H1 (cell line): Measurements from ENCODE around the gene HSFX4.

Source experiments
- BACH1 ChIP-seq: IDR thresholded peaks from 2 replicates; pipeline ENCODE4 v1.6.1; 2012; ENCODE audit warnings: low read length, improper control_type of control experiment
- CBX5 ChIP-seq: fragments of 300-800, 300-1000 bp; sonication (generic); IDR thresholded peaks from 2 replicates; pipeline ENCODE4 v1.7.1; 2016; ENCODE audit warnings: antibody characterized with exemption, low read length, low read depth
- CTBP2 ChIP-seq: IDR thresholded peaks from 2 replicates; pipeline ENCODE4 v1.7.0; 2011; ENCODE audit warnings: borderline replicate concordance, mild to moderate bottlenecking, moderate library complexity, mixed read lengths, low read length; ENCODE audit not compliant: insufficient read depth, insufficient read length
- NRF1 ChIP-seq: IDR thresholded peaks from 2 replicates; pipeline ENCODE4 v1.6.1; 2011; ENCODE audit warnings: mild to moderate bottlenecking, low read depth, low read length, improper control_type of control experiment
- RAD21 ChIP-seq, 2 experiments: IDR thresholded peaks in 1 of 2; conservative IDR thresholded peaks in 1 of 2; 2 replicates each; pipeline ENCODE4 v1.6.1; 2011; ENCODE audit warnings: low read depth in 2 of 2, low read length in 2 of 2, improper control_type of control experiment in 1 of 2, inconsistent platforms in 1 of 2, mild to moderate bottlenecking in 1 of 2, moderate library complexity in 1 of 2
- RFX5 ChIP-seq: IDR thresholded peaks from 2 replicates; pipeline ENCODE4 v1.6.1; 2011; ENCODE audit warnings: low read depth, low read length, improper control_type of control experiment, borderline replicate concordance
- TAF1 ChIP-seq: IDR thresholded peaks from 2 replicates; pipeline ENCODE4 v1.6.1; 2011; ENCODE audit warnings: mild to moderate bottlenecking, low read depth, low read length
- TEAD4 ChIP-seq: IDR thresholded peaks from 2 replicates; pipeline ENCODE4 v1.6.1; 2012; ENCODE audit warnings: low read depth, low read length, inconsistent platforms, mixed read lengths
- TF ChIP-seq, protein P1 (sequence below), 3 experiments: IDR thresholded peaks; 1 replicate in 2 of 3; 2 replicates in 1 of 3; pipeline versions ENCODE4 v1.5.1 to v1.6.1; 2011; ENCODE audit warnings: low read length in 3 of 3, mild to moderate bottlenecking in 3 of 3, inconsistent platforms in 2 of 3, low read depth in 1 of 3, moderate library complexity in 1 of 3; ENCODE audit not compliant: insufficient read depth in 1 of 3; ENCODE audit errors: control extremely low read depth in 1 of 3
- TF ChIP-seq, protein P2 (sequence below): IDR thresholded peaks from 2 replicates; pipeline ENCODE4 v1.6.1; 2011; ENCODE audit warnings: low read length, improper control_type of control experiment
- TF ChIP-seq, protein P3 (sequence below): fragments of 300-600 bp; sonication (generic); IDR thresholded peaks from 2 replicates; pipeline ENCODE4 v1.7.1; 2012; ENCODE audit warnings: low read length, moderate library complexity, mild to moderate bottlenecking, inconsistent platforms; ENCODE audit not compliant: insufficient replicate concordance

DNA sequence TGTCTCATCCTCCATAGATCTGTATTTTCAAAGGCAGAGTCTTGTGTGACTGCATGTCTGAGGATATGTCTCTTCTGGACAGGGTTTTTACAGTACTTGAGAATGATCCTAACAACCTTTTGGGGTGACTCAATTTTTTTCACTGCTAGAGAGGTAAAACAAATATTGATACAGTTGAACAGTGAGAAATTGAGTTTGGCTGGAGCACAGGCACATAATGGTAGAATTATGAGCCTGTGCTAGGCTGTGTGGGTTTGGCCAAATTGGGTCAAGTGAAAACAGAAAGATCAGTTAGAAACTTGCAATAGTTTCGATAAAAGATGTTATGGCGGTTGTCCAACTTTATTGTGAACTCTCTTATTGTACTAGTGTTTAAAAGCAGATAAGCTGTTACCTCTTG lies 32.2 kb downstream of the HSFX4 start:
- TF ChIP-seq, protein P1, sequence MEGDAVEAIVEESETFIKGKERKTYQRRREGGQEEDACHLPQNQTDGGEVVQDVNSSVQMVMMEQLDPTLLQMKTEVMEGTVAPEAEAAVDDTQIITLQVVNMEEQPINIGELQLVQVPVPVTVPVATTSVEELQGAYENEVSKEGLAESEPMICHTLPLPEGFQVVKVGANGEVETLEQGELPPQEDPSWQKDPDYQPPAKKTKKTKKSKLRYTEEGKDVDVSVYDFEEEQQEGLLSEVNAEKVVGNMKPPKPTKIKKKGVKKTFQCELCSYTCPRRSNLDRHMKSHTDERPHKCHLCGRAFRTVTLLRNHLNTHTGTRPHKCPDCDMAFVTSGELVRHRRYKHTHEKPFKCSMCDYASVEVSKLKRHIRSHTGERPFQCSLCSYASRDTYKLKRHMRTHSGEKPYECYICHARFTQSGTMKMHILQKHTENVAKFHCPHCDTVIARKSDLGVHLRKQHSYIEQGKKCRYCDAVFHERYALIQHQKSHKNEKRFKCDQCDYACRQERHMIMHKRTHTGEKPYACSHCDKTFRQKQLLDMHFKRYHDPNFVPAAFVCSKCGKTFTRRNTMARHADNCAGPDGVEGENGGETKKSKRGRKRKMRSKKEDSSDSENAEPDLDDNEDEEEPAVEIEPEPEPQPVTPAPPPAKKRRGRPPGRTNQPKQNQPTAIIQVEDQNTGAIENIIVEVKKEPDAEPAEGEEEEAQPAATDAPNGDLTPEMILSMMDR (IDR thresholded peaks at IDR 0.05; ENCODE audit: control extremely low read depth in 1 of 3, insufficient read depth in 1 of 3, low read depth in 1 of 3, low read length in 3 of 3), result no peak
- TF ChIP-seq RAD21 (IDR thresholded peaks at IDR 0.05 in 1 of 2, conservative IDR thresholded peaks at IDR 0.05 in 1 of 2; ENCODE audit: low read depth in 2 of 2, low read length in 2 of 2) (no peak), RFX5 (no peak), NRF1 (no peak), CBX5 (no peak), BACH1 (no peak), TAF1 (no peak), CTBP2 (no peak), TEAD4 (no peak)
- TF ChIP-seq, protein P2, sequence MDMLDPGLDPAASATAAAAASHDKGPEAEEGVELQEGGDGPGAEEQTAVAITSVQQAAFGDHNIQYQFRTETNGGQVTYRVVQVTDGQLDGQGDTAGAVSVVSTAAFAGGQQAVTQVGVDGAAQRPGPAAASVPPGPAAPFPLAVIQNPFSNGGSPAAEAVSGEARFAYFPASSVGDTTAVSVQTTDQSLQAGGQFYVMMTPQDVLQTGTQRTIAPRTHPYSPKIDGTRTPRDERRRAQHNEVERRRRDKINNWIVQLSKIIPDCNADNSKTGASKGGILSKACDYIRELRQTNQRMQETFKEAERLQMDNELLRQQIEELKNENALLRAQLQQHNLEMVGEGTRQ, result no peak
- TF ChIP-seq, protein P3, sequence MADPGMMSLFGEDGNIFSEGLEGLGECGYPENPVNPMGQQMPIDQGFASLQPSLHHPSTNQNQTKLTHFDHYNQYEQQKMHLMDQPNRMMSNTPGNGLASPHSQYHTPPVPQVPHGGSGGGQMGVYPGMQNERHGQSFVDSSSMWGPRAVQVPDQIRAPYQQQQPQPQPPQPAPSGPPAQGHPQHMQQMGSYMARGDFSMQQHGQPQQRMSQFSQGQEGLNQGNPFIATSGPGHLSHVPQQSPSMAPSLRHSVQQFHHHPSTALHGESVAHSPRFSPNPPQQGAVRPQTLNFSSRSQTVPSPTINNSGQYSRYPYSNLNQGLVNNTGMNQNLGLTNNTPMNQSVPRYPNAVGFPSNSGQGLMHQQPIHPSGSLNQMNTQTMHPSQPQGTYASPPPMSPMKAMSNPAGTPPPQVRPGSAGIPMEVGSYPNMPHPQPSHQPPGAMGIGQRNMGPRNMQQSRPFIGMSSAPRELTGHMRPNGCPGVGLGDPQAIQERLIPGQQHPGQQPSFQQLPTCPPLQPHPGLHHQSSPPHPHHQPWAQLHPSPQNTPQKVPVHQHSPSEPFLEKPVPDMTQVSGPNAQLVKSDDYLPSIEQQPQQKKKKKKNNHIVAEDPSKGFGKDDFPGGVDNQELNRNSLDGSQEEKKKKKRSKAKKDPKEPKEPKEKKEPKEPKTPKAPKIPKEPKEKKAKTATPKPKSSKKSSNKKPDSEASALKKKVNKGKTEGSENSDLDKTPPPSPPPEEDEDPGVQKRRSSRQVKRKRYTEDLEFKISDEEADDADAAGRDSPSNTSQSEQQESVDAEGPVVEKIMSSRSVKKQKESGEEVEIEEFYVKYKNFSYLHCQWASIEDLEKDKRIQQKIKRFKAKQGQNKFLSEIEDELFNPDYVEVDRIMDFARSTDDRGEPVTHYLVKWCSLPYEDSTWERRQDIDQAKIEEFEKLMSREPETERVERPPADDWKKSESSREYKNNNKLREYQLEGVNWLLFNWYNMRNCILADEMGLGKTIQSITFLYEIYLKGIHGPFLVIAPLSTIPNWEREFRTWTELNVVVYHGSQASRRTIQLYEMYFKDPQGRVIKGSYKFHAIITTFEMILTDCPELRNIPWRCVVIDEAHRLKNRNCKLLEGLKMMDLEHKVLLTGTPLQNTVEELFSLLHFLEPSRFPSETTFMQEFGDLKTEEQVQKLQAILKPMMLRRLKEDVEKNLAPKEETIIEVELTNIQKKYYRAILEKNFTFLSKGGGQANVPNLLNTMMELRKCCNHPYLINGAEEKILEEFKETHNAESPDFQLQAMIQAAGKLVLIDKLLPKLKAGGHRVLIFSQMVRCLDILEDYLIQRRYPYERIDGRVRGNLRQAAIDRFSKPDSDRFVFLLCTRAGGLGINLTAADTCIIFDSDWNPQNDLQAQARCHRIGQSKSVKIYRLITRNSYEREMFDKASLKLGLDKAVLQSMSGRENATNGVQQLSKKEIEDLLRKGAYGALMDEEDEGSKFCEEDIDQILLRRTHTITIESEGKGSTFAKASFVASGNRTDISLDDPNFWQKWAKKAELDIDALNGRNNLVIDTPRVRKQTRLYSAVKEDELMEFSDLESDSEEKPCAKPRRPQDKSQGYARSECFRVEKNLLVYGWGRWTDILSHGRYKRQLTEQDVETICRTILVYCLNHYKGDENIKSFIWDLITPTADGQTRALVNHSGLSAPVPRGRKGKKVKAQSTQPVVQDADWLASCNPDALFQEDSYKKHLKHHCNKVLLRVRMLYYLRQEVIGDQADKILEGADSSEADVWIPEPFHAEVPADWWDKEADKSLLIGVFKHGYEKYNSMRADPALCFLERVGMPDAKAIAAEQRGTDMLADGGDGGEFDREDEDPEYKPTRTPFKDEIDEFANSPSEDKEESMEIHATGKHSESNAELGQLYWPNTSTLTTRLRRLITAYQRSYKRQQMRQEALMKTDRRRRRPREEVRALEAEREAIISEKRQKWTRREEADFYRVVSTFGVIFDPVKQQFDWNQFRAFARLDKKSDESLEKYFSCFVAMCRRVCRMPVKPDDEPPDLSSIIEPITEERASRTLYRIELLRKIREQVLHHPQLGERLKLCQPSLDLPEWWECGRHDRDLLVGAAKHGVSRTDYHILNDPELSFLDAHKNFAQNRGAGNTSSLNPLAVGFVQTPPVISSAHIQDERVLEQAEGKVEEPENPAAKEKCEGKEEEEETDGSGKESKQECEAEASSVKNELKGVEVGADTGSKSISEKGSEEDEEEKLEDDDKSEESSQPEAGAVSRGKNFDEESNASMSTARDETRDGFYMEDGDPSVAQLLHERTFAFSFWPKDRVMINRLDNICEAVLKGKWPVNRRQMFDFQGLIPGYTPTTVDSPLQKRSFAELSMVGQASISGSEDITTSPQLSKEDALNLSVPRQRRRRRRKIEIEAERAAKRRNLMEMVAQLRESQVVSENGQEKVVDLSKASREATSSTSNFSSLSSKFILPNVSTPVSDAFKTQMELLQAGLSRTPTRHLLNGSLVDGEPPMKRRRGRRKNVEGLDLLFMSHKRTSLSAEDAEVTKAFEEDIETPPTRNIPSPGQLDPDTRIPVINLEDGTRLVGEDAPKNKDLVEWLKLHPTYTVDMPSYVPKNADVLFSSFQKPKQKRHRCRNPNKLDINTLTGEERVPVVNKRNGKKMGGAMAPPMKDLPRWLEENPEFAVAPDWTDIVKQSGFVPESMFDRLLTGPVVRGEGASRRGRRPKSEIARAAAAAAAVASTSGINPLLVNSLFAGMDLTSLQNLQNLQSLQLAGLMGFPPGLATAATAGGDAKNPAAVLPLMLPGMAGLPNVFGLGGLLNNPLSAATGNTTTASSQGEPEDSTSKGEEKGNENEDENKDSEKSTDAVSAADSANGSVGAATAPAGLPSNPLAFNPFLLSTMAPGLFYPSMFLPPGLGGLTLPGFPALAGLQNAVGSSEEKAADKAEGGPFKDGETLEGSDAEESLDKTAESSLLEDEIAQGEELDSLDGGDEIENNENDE, result no peak
